GM19025 (cell line): ENCODE measurements around the gene EXOC6.

Source experiments
- ATAC-seq: cut with Tn5 transposase; IDR thresholded peaks from one replicate; pipeline ENCODE4 v1.9.1; 2021; ENCODE audit warnings: mild to moderate bottlenecking, low read depth, moderate library complexity; ENCODE audit not compliant: unreplicated experiment

Gene EXOC6

DNA sequence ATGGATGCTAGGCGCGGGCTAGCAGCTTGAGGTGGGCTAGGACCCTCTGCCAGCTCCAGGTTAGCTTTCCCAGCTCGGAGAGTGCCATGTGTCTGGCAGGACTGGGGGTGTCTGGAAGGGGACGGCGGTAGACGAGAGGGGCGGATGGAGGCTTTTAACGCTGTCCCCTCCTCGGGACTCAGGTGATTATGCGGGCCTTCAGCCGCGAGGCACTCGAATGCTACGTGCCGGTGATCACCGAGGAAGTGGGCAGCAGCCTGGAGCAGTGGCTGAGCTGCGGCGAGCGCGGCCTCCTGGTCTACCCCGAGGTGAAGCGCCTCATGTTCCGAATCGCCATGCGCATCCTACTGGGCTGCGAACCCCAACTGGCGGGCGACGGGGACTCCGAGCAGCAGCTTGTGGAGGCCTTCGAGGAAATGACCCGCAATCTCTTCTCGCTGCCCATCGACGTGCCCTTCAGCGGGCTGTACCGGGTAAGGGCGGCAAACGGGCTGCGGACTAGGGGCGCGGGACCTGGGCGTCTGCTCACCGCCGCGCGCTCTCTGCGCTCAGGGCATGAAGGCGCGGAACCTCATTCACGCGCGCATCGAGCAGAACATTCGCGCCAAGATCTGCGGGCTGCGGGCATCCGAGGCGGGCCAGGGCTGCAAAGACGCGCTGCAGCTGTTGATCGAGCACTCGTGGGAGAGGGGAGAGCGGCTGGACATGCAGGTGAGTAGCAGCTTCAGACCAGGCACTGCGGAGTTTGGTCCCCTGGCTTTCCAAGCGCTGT, 226.5 kb downstream of the EXOC6 start:
- ATAC-seq = no peak

- ATAC-seq = no peak
Observed at GRCh38 chr10:93075369-93076221, 227.3 kb downstream of the EXOC6 start.

DNA sequence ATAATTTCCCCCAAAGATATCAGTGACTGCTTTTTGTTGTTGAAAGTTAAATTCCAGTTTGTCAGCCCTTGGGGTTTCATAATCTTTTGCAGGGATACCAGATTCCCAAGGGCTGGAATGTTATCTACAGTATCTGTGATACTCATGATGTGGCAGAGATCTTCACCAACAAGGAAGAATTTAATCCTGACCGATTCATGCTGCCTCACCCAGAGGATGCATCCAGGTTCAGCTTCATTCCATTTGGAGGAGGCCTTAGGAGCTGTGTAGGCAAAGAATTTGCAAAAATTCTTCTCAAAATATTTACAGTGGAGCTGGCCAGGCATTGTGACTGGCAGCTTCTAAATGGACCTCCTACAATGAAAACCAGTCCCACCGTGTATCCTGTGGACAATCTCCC, 228.6 kb downstream of the EXOC6 start:
- ATAC-seq = no peak

DNA sequence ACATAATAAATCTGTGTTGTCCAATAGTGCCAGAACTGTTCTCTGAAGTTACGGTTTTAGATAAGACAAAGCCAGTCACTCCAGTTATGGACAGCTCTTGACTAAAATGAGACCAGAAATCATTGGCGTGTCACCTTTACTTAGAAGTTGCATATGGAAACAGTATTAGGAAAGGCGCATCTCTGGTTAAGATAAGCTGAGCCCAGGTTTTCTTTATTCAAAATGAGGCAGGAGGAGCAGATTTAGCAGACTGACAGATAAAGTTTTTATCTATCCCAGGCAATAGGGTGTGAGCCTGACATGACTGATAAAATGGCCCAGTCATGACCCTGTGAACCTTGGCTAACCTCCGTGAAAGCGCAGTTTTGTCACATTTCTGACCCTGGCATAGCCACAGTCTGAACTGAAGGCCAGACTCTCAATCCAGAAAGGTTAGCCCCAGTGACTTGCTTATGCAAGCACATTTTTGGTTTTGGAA, 229.6 kb downstream of the EXOC6 start:
- ATAC-seq = no peak

- no peak for ATAC-seq
Observed at GRCh38 chr10:93079663-93080349, 231.5 kb downstream of the EXOC6 start.

DNA sequence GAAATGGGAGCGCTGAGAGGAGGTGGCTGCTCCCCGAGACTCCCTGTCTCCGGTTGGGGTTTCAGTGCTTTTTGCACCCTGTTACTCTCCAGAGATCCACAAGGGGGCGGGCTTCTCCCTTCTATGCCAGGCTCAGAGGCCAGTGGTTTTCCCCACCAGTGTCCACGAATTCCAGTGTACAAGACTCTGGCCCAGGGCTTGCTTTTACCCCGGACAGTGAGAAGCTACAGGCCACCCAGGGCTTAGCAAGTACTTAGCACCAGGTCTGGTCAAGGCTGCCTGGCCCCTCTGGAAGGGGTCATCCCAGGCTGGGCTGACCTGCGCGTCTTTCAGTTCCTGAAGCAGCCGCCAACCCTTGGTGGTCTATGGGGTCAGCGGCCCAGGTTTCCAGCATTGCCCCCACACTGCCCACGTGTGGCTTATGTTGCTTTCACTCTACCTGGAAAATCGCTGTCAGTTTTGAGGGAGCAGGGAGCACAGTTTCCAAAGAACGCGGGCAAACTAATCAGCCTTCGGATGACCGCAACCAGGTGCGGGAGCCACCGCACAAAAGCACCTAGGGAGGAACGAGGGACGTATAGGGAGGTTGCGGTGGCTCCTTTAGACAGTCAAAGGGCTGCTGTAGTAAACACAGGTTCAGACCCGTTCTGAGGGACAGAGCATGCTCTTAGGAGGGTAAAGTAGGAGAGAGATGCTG, 232.2 kb downstream of the EXOC6 start:
- ATAC-seq = no peak

GRCh38 chr10:93081318-93081717, 233.0 kb downstream of the EXOC6 start:
- no peak for ATAC-seq

DNA sequence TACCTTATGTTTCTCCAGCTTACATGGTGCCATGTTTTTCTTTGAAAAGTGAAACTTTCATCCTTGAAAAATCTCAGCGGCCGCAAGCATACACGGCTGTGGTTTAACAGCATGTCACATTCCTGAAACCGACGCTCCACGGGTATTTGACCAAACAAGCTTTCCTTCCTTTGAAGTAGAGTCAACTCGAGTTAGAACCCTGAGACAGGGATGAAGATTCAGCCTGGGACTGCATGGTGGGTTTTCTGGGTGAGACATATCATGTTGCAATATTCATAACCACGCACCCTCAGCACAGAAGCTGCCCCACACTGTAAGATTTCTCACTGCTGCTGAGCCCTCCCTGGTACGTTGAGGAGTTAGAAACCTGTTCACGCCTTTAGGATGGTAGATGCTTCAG, 233.5 kb downstream of the EXOC6 start:
- no peak for ATAC-seq

DNA sequence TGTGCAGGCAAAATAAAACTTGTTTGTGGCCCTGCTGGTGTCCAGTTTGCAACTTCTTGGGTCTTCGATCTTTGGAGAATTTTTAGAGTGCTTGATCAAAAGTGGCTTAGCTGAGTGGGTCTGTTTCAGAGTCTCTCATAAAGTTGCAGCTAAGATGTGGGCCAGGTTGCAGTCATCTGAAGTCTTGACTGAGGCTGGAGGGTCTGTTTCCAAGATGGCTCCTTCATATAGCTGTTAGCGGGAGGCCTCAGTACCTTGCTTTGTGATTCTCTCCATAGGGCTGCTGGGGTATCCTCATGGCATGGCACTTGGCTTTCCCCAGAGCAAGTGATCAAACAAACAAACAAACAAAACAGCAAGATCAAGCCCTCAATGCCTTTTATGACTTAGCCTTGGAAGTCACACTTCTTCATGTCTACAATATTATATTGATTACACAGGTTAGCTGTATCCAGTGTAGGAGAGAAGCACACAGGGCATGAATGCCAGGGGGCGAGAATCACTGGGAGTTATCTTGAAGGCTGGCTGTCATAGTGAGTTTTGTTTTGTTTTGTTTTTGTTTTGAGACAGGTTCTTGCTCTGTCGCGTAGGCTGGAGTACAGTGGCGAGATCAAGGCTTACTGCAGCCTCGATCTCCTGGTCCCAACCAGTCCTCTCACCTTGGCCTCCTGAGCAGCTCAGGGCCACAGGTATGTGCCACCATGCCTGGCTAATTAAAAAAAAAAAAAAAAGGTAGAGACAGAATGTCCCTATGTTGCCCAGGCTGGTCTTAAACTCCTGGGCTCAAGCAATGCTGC, 235.6 kb downstream of the EXOC6 start:
- no peak for ATAC-seq

GRCh38 chr10:93085272-93085859, 237.0 kb downstream of the EXOC6 start:
- no peak for ATAC-seq

GRCh38 chr10:93086289-93086688, 238.0 kb downstream of the EXOC6 start:
- no peak for ATAC-seq

DNA sequence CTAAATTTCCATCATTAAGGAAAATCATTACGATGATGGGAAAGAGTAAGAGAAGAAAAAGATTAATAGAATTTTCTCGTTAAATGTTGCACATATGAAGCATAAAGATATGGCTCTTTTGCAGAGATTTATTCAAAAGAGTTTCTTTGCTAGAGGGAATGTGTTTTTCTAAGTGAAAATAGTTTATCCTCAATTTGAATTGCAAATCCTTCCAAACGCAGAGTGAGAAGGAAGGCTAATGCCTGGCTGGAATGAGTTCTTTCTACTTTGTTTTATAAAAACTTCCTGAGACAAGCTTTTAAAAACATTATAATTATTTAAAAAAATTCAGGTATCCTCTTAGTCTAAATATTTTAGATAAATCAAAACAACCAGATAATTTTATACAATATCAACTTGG, 239.5 kb downstream of the EXOC6 start:
- ATAC-seq = no peak

DNA sequence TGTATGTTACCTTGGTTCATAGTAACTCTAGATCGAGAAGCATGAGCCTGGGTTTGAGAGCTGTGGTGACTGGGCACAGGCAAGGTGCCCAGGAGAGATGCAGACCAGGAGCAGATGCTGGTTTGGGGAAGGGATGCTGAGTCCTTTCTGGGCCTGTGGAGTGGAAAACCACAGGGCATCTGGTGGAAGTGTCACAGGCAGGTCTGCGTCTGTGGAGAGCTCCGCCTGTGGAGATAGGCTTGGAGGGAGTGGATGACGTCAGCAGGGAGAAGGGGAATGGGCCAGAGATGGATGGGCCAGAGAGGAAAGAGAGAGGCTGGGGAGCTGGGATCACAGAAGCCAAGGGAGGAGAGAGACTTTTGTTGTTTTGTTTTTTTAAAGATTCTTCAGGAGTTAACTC, 240.1 kb downstream of the EXOC6 start:
- no peak for ATAC-seq

- ATAC-seq = no peak
Observed at GRCh38 chr10:93090619-93091018, 242.3 kb downstream of the EXOC6 start.

- no peak for ATAC-seq
Observed at GRCh38 chr10:93091960-93092359, 243.6 kb downstream of the EXOC6 start.

GRCh38 chr10:93095225-93095624, 246.9 kb downstream of the EXOC6 start:
- no peak for ATAC-seq

DNA sequence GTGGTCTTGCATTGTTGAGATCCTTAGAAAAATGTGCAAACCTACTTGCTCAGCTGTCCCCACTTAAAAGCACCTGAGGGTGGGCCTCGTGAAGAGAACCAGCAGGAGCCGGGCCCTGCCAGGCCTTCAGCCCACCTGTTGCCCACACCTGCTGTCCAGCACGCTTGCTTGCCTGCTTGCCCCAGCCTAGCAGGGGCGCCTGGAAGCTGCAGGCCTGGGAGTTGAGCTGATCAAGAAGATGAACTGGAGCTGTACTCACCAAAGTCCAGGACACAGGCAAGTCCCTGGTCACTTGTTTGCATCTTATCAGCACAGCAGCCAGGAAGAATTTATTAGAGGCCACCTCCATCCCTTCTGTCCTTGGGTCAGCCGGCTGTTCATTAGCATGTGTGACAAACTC, 248.6 kb downstream of the EXOC6 start:
- no peak for ATAC-seq

GRCh38 chr10:93097386-93097785, 249.1 kb downstream of the EXOC6 start:
- ATAC-seq = no peak

- ATAC-seq = no peak
Observed at GRCh38 chr10:93098816-93099215, 250.5 kb downstream of the EXOC6 start.
